Breast epithelium (tissue), 4 donors: ENCODE measurements around the gene ARHGAP15. TPM values are rescaled to one million over a fixed set of nuclear protein-coding genes. Genes with fewer than 3 reads are reported as not detected.
A peak's percentile ranks its signal among the peaks of the same experiment; 100 is the strongest.
"Not testable (repeated sequence)": the region's sequence is repeated elsewhere in the genome, so short reads cannot be mapped to it uniquely, and the experiment has no call there.

Experiments used
- DNase-seq, 2 donors: peaks; one replicate each; pipeline ENCODE4 v3.0.0-alpha.2; 2019; ENCODE audit warnings: low spot score in 2 of 2
- H3K27ac ChIP-seq, 2 donors: fragments of 200-600 bp; sonication (generic) in 1 of 2; one replicate each; pipeline ENCODE4 v1.5.1; 2016 to 2019; ENCODE audit warnings: mild to moderate bottlenecking in 1 of 2
- H3K27me3 ChIP-seq, 2 donors: fragments of 200-600 bp; sonication (generic) in 1 of 2; one replicate each; pipeline versions ENCODE4 v1.5.1 to v1.6.0; 2017 to 2019; ENCODE audit warnings: control low read depth in 1 of 2, mild to moderate bottlenecking in 1 of 2
- H3K36me3 ChIP-seq: fragments of 200-600 bp; one replicate; pipeline ENCODE4 v1.5.1; 2019
- H3K4me1 ChIP-seq, 2 donors: fragments of 200-600 bp; sonication (generic); one replicate each; pipeline ENCODE4 v1.5.1; 2016 to 2019; ENCODE audit warnings: control low read depth in 1 of 2
- H3K4me3 ChIP-seq, 3 donors: fragments of 200-600 bp; sonication (generic); 1 replicate in 2 of 3; 2 replicates in 1 of 3; pipeline ENCODE4 v1.5.1; 2016 to 2019; ENCODE audit warnings: mild to moderate bottlenecking in 3 of 3, moderate library complexity in 2 of 3
- H3K9me3 ChIP-seq, 2 donors: fragments of 200-600 bp; sonication (generic) in 1 of 2; one replicate each; pipeline ENCODE4 v1.5.1; 2016 to 2019; ENCODE audit warnings: control low read depth in 1 of 2
- POLR2A ChIP-seq: fragments of 450-650 bp; IDR thresholded peaks from one replicate; pipeline ENCODE4 v1.6.1; 2016; ENCODE audit warnings: antibody characterized with exemption, mild to moderate bottlenecking, moderate library complexity
- POLR2AphosphoS5 ChIP-seq, 3 donors: sonication (generic); formaldehyde crosslinking; IDR thresholded peaks; one replicate each; pipeline ENCODE4 v1.6.1; 2017; ENCODE audit warnings: antibody characterized with exemption in 3 of 3
- intact Hi-C: fragments of 100-400 bp; cut with DNase I; formaldehyde crosslinking; loops from one replicate; pipeline ENCODE4 v1.15.1; 2023; ENCODE audit warnings: low total_unique reads
- total RNA-seq, 3 donors: library from RNA; depleted of rRNA; stranded (reverse); fragments of >200 nt; gene quantifications; one replicate each; pipeline ENCODE4 v1.1.0, GENCODE V29; 2016
- TF ChIP-seq, protein P1 (sequence below), 3 donors: fragments of 450-650 bp; IDR thresholded peaks; one replicate each; pipeline ENCODE4 v1.5.1; 2016 to 2017; ENCODE audit warnings: antibody characterized with exemption in 3 of 3, mild to moderate bottlenecking in 3 of 3, moderate library complexity in 3 of 3

ARHGAP15 gene
- total RNA-seq, 3 donors from 2014 or later, result 8.9 to 13.4 (median 10.7) TPM

DNA sequence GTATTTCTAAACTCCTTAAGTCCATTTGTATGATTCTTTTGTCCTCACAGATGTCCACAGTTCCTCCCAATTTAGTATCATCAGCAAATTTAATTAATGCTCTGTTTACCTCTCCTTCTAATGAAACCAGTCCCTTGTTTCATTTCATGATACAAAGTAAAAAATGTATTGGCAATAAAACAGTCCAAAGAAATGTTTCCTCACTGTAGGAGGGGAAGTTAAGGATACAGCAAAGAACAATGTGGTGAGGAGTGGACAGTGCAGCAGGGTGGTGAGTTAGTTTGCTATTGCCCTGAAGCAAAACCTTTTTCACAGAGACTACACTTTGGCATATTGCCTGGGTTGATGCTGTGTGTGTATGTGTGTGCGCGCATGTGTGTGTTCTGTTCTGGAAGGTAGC is 401.5 kb downstream of the ARHGAP15 start:
- Histone ChIP-seq H3K4me1 (peaks cover 0 to 17% of the 10 kb centered on the region in 2 donors), H3K9me3 (no peaks in the 10 kb centered on the region), H3K4me3 (no peak overlapping the region), H3K36me3 (no peaks in the 10 kb centered on the region), H3K27ac (peak overlapping the region in 1 of 2 donors; percentile 2), H3K27me3 (no peaks in the 10 kb centered on the region)
- TF ChIP-seq POLR2A, result no peak
- no peak for TF ChIP-seq POLR2AphosphoS5 (IDR thresholded peaks at IDR 0.05)
- TF ChIP-seq, protein P1, sequence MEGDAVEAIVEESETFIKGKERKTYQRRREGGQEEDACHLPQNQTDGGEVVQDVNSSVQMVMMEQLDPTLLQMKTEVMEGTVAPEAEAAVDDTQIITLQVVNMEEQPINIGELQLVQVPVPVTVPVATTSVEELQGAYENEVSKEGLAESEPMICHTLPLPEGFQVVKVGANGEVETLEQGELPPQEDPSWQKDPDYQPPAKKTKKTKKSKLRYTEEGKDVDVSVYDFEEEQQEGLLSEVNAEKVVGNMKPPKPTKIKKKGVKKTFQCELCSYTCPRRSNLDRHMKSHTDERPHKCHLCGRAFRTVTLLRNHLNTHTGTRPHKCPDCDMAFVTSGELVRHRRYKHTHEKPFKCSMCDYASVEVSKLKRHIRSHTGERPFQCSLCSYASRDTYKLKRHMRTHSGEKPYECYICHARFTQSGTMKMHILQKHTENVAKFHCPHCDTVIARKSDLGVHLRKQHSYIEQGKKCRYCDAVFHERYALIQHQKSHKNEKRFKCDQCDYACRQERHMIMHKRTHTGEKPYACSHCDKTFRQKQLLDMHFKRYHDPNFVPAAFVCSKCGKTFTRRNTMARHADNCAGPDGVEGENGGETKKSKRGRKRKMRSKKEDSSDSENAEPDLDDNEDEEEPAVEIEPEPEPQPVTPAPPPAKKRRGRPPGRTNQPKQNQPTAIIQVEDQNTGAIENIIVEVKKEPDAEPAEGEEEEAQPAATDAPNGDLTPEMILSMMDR (IDR thresholded peaks at IDR 0.05), result no peak
- intact Hi-C loops, result no loop called here
- DNase-seq, result no peak

DNA sequence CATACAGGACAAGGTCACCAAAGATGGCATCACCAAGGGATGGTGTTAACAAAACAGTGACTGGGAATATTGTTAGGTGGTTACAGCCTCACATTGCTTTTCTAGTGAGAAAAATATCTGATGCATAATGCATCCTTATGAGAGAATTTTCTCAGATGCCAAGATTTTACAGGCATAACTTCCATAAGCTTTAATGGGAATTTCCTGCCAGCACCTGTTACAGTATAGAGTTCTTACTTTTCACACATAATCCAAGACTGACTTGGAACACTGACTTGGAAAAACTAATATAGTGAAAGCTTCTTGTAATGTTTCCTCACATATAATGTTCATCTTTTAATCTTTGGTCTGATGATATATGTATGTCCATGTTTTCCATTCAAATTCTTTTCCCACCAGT is 402.8 kb downstream of the ARHGAP15 start:
- no peak overlapping the region for H3K27ac ChIP-seq
- TF ChIP-seq POLR2AphosphoS5 (IDR thresholded peaks at IDR 0.05) (no peak), POLR2A (no peak)
- TF ChIP-seq, protein P1 (IDR thresholded peaks at IDR 0.05), result no peak
- peaks cover 0 to 17% of the 10 kb centered on the region in 2 donors for H3K4me1 ChIP-seq
- H3K36me3 ChIP-seq, result no peaks in the 10 kb centered on the region
- no peak for DNase-seq
- intact Hi-C loops, result no loop called here
- no peaks in the 10 kb centered on the region for H3K27me3 ChIP-seq
- no peaks in the 10 kb centered on the region for H3K9me3 ChIP-seq
- H3K4me3 ChIP-seq, result no peak overlapping the region

DNA sequence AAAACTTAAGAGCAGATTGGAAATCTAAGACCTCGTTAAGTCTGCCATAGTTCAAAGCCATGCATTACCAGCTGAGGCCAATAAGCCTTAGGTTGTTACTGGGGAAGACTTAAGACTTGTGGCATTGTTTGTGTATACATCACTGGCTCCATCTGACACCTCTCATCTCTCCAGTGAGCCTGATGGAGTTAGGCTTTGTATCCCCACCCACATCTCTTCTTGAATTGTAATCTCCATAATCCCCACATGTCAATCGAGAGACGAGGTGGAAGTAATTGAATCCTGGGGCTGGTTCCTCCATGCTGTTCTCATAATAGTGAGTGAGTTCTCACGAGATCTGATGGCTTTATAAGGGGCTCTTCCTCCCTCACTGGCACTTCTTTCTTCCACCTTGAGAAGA is 404.6 kb downstream of the ARHGAP15 start:
- no peaks in the 10 kb centered on the region for H3K9me3 ChIP-seq
- DNase-seq, result no peak
- intact Hi-C loops, result no loop called here
- no peak overlapping the region for H3K4me3 ChIP-seq
- H3K27me3 ChIP-seq, result no peaks in the 10 kb centered on the region
- no peaks in the 10 kb centered on the region for H3K36me3 ChIP-seq
- H3K27ac ChIP-seq, result no peak overlapping the region
- peaks cover 0 to 17% of the 10 kb centered on the region in 2 donors for H3K4me1 ChIP-seq
- no peak for TF ChIP-seq POLR2AphosphoS5 (IDR thresholded peaks at IDR 0.05)
- TF ChIP-seq, protein P1 (IDR thresholded peaks at IDR 0.05), result no peak
- no peak for TF ChIP-seq POLR2A

DNA sequence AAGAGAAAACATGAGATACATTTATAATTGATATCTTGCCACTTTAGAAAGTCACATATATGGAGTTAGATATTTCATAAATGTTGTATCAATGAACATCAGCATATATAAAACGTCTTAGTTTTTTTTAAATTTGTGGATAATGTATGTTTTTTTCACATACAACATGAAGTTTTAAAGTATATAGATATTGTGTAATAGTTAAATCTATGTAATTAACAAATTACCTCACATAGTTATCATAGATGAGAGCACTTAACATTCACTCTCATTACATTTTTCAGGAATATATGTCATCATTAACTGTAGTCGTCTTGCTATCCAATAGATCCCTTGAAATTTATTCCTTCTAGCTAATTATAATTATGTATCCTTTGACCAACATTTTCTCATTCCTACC is 406.6 kb downstream of the ARHGAP15 start:
- no peak overlapping the region for H3K27ac ChIP-seq
- H3K9me3 ChIP-seq, result no peaks in the 10 kb centered on the region
- H3K4me3 ChIP-seq, result no peak overlapping the region

DNA sequence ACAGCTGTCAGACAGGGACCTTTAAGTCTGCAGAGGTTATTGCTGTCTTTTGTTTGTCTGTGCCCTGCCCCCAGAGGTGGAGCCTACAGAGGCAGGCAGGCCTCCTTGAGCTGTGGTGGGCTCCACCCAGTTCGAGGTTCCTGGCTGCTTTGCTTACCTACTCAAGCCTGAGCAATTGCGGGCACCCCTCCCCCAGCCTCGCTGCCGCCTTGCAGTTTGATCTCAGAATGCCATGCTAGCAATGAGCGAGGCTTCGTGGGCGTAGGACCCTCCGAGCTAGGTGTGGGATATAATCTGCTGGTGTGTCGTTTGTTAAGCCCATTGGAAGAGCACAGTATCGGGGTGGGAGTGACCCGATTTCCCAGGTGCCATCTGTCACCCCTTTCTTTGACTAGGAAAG is 412.7 kb downstream of the ARHGAP15 start:
- H3K9me3 ChIP-seq, intact Hi-C loops, DNase-seq, H3K27me3 ChIP-seq, H3K4me1 ChIP-seq, H3K4me3 ChIP-seq, H3K27ac ChIP-seq, H3K36me3 ChIP-seq: not testable (repeated sequence)

More for the DNA sequence above, 406.6 kb downstream of the ARHGAP15 start:
- peaks cover 0 to 4% of the 10 kb centered on the region in 2 donors for H3K4me1 ChIP-seq
- no peak for DNase-seq
- no peaks in the 10 kb centered on the region for H3K36me3 ChIP-seq
- TF ChIP-seq POLR2AphosphoS5 (IDR thresholded peaks at IDR 0.05) (no peak), POLR2A (no peak)
- TF ChIP-seq, protein P1 (IDR thresholded peaks at IDR 0.05), result no peak
- intact Hi-C loops, result no loop called here
- no peaks in the 10 kb centered on the region for H3K27me3 ChIP-seq
